Right lobe of liver (tissue), 4 donors: ENCODE results near the gene PRPF6.

Experiments used
- CTCF ChIP-seq, 4 donors: fragments of 200-600 bp in 3 of 4; fragments of 450-650 bp in 1 of 4; IDR thresholded peaks; one replicate each; pipeline versions ENCODE4 v1.5.1 to v1.8.0; 2016 to 2022; ENCODE audit warnings: antibody characterized with exemption in 4 of 4, mild to moderate bottlenecking in 2 of 4
- POLR2A ChIP-seq: fragments of 450-650 bp; IDR thresholded peaks from one replicate; pipeline ENCODE4 v1.6.1; 2017; ENCODE audit warnings: antibody characterized with exemption, mild to moderate bottlenecking
- donor health status: DM: no; HTN: no; CAD: no.
- donor health status: DM: no; HTN: no; CAD: no.
- donor health status: DM: no; HTN: yes; CAD: no.

DNA sequence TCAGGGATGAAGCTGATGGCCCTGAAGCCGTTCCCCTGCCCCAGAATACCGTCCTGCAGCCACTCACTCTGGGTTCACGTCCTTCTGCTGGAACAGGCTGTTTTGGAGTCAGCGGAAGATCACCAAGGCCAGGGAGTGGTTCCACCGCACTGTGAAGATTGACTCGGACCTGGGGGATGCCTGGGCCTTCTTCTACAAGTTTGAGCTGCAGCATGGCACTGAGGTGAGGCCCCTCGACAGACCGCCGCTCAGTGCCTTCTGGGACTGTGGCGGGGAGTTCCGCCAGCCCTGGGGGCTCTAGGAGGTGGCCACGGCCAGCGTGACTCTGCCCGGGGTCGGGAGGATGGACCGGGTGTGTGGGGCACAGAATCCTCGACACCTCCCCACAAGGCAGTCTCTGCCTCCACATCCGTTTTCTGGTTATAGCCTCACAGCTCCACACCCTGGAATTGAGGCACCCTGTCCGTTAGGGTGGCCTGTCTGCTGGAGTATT lies 50.9 kb downstream of the PRPF6 start:
- TF ChIP-seq POLR2A (no peak), CTCF (IDR thresholded peaks at IDR 0.05) (no peak)
